SIG-M5 (cell line): ENCODE data around the gene AMZ1.
"Not testable (repeated sequence)": the region's sequence is repeated elsewhere in the genome, so short reads cannot be mapped to it uniquely, and the experiment has no call there.

Experiments
- DNase-seq: peaks from one replicate; lab custom pipeline; 2025; lab: John Stamatoyannopoulos, UW

AMZ1 gene

DNA sequence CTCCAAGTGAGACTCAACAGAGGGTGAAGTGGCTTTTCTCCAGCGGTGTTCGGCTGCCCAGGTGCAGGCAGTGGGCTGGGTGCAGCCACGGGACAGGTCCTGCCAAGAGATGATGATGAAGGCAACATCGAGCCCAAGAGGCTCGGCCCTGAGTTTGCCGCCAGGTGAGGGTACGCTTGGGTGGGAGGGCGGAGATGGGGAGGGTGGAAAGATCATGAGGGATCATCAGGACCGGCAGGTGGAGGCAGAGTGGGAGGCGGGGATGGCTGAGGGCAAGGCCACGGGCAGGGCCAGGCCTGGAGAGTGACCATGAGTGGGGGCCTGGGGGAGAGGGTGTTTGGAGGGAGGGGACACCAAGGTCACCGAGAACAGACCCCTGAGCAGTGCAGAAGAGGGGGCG lies 17.8 kb upstream of the AMZ1 start:
- no peak for DNase-seq

DNA sequence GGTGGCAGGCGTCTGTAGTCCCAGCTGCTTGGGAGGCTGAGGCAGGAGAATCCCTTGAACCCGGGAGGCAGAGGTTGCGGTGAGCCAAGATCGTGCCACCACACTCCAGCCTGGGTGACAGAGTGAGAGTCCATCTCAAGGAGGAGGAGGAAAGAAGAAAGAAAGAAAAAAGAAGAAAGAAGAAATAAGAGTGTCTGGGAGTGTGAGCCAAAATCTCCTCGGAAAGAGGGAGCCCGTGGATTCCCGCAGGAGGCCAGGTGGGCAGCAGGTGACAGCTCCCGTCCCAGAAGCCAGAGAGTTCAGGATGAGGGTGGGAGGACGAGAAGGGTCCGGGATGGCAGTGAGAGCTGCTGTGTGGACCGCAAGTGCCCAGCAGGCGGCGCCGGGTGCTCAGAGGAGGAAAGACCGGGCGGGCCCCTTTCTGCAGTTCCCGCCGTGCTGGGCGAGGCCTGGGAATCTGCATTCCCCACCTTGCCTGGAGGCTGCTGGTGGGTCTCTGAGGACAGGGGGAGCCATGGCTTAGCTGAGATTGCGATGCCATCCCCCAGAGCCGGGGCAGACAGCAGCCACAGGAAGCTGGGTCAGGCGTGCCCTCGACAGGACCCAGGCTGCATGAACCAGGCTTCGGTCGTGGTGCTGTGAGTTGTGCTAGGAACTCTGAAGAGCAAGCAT lies 17.1 kb upstream of the AMZ1 start:
- DNase-seq: no peak

DNA sequence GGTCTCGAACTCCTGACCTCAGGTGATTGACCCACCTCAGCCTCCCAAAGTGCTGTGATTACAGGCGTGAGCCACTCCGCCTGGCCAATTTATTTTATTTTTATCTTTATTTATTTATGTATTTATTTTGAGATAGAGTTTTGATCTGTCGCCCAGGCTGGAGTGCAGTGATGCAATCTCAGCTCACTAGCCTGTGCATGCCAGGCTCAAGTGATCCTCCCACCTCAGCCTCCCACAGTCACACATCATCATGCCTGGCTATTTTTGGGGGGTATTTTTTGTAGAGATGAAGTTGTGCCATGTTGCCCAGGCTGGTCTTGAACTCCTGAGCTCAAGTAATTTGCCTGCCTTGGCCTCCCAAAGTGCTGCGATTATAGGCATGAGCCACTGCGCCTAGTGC lies 14.8 kb upstream of the AMZ1 start:
- DNase-seq: not testable (repeated sequence)

DNA sequence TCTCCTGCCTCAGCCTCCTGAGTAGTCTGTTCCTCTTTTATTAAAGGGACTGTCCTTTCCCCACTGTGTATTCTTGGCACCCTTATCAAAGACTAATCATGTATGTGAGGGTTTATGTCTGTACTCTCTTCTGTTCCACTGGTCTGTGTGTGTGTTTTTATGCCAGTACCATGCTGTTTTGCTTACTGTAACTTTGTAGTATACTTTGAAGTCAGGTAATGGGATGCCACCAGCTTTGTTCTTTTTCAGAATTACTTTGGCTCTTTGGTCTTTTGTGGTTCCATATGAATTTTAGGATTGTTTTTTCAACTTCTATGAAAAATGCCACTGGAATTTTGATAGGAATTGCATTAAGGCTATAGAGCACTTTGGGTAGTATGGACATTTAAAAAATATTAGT lies 14.1 kb upstream of the AMZ1 start:
- no peak for DNase-seq

DNA sequence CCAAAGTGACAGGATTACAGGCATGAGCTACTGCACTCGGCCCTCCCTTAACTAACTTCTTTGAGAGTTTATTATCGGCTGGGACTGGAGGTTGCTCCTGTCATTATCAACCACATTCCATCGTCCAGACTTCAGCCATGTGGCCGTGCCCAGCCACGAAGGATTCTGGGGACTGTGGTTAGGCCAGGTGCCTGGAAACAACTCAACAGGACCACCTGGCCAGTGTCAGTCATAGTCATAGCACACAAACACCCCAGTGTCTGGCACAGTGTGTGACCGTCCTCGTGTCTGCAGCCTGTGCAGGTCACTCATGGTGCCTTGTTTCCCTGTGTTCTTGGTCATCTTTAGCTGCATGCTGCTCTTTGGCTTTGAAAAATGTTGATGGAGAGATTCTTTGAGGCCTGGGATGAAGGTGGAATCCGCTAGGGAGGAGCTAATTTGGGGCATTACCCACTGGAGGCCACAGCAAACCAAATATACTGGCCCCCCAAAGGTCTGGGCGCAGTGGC lies 12.7 kb upstream of the AMZ1 start:
- no peak for DNase-seq

DNA sequence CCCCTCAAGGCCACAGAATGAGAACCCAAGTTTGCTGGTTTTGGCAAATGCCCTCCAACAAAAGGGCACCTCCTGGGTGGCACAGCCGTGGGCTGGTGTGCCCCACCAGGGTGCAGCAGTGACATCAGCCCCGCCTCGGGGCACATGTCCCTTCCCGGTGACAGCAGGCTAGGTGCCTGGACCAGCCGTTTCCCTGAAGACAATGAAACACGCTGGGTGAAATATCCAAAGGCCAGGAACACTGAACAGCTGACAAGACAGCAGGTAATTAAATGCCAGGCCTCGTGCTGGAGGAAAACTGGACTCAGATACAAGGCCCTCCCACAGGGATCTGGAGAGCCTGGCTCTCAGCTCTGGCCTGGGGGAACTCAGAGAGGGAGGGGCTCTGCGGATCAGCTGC lies 11.4 kb upstream of the AMZ1 start:
- not testable (repeated sequence) for DNase-seq

DNA sequence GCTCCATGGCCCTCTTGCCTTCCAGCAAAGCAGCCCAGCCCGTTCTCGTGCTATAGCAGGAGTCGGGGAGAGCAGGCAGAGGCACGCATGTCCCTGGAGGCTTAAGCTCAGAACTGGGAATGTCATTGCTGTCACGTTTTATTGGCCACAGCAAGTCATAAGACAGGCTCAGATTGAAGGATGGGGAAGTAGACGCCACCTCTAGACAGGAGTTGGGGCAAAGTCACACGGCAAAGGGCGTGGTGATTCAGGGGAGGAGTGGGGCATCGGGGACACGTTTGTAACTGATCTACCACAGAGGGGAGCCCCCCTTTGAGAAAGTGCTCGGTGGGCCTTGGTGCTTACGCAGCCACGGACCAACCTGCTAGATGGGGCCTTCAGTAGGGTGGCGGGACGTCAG lies 9.5 kb upstream of the AMZ1 start:
- not testable (repeated sequence) for DNase-seq

DNA sequence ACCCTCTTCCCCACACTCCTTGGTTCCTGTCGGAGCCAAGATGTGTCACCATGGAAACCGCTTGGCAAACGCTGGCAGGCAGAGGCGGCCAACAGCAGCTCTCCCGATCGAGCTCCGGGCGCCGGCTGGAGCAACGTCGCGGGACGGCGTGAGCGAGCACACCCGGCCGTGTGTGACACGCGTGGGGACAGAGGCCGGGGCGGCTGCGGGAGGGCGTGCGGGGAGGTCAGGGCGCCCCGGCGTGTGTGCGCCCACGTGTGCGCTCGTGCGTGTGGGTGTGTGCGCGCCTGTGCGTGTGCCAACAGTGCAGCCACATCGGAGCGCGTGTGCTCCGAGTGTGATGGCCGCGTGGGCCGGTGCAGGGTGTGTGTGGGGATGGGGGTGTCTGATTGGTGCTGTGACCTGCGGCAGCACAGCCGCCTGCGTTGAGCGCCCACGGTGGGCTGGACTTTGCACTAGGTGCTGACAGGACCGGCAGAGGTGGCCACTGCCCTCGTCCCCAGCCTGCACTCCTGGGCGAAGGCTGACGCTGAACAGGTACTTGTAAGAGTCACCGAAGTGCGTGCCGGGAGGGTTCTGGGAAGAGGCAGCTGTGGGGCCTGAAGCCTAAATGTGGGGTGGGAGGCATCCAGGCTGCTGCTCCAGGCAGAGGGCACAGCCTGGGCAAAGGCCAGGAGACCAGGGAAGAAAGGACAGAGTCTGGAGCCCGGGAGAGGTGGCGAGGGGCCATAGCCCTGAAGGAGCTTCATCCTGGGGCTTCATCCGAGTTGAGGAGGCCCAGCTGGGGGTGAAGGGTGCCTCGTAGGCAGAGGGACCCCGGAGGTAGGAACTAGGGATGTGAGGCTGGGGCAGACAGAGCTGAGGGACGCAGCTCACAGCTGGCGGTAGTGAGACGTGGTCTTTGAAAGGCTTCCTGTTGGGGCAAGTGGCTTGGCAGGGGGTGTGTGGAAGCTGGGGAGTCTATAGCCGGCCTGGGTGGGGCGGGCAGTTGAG lies 8.6 kb upstream of the AMZ1 start:
- not testable (repeated sequence) for DNase-seq

DNA sequence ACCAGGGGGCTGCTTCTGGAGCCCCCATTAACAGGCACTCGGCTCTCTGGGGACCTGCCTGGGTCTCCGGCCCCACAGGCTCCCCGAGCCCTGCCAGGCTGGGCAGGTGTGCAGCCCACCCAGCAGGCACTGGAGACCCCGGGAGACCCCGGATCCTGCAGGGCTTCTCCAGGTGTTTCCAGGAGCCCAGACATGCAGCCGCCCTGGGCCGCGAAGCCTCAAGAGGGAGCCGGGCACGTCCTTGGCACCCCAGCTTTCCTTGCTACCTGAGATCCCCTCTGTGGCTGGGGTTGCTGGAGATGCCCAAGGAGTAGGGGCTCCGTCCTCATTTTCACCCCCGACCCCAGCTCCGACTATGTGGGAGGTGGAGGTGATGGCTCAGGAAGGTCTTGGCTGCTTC lies 7.7 kb upstream of the AMZ1 start:
- no peak for DNase-seq

DNA sequence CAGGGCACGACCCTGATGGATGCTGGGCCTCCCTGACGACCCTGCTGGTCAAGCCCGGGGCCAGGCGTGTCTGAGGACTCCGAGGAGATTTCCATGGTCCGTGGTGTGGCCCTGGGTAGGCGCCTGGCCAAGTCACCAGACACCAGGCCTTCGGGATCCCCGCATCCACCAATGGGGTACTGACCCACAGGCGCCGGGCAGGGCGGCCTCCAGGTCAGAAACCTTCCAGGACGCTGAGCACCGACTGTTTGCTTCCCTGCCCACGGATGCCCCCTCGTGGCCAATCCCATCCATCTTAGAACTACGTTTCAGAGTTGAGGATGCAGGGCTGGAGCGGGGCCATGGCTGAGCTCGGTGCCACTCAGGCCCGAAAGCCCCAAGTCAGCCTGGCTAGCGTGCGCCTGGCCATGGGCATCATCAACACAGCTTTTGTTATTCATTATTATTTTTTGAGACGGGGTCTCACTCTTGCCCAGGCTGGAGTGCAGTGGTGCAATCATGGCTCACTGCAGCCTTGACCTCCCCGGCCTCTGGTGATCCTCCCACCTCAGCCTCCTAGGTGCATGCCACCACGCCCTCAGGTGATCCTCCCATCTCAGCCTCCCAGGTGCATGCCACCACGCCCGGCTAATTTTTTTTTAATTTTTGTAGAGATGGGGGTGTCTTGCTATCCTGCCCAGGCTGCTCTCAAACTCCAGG lies 7.1 kb upstream of the AMZ1 start:
- DNase-seq: no peak

DNA sequence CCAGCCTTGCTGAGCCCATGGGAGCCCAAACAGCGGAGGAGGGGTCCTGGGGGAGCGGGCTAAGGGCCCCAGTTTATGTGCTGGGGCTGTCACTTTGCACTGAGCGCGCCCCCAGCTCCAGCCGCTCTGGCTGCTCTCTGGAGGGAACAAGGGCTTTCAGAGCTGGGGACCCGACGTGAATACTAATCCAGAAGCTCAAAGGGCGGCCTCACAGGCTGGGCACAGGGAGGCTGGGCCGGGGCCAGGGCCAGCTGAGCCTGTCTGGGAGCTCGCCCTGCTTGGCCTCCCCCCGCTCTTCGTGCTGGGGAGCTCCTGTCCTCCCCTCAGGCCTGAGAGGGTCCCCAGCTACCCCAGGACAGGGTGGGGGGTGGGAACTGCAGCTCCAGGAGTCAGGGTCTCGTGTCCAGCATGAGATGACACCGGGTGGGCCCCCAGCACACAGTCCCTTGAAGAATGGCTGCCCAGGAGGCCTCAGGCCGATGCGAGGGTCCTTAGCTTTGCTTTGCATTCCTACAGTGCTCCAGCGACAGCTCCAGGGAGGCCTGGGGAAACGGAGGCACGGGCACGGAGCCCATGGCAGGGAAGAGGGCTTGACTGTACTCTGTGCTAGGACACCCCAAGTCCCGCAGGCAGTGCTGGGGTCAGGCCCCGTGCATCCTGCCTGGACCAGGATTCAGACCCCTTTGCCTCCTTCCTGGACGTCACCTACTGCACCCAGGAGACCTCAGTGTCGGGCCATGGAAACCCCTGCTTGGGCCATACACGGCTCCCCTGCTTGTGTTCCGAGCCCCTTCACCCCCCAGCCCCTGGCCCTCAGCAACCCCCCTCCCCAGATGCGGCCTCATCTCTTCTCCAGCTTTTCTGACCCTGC lies 5.8 kb upstream of the AMZ1 start:
- DNase-seq: no peak

DNA sequence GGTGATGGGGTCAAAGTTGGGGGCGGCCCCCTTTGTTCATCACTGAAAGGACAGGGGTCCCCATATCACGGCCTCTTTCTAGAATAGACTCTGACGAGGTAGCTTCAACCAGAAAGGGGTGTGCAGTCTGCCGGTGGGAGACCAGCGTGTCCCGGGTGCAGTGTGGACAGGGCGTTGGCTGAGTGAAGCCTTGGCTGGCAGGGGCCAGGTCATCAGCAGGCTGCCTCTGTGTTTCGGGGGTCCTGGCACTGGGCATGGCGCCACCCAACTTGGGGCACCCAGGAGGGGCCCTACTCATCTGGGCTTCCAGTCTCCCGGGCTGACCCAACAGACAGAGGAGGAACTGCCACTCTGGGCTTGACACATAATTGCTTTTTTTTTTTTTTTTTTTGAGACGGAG lies 3.5 kb upstream of the AMZ1 start:
- no peak for DNase-seq

DNA sequence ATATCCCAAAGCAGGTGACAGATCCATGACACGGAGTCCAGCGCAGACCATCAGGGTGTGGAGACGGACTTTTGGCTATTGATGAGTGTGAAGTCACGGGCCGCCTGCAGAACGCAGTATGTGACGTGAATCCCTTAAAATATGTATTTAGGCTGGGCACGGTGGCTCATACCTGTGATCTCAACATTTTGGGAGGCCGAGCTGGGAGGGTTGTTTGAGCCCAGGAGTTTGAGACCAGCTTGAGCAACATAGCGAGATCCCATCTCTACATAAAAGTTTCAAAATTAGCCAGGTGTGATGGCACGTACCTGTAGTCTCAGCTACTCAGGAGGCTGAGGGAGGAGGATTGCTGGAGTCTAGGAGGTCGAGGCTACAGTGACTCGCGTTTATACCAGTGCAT lies 1.9 kb upstream of the AMZ1 start:
- DNase-seq: no peak

DNA sequence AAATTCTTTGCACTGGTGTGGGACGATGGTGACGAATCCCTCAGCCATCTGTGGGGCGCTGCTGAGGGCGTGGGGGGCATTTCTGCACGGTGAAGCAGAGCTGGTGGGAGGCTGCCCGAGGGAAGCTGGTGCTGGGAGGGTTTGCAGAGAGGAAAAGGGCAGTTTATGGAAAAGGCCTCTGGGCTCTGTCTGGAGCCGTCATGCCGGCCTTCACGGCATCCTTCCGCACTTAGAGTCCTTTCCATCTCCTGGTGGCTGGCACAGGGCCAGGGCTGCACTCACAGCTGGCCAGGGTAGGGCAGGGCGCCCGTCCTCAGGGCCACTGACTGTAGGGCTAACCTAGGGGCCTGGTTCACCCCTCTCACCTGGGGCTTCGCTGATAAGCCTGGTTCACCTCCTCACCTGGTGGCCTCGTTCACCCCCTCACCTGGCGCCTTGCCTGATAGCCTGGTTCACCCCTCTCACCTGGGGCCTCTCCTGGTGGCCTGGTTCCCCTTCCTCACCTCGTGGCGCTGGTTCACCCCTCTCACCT lies 598 bp upstream of the AMZ1 start:
- no peak for DNase-seq

DNA sequence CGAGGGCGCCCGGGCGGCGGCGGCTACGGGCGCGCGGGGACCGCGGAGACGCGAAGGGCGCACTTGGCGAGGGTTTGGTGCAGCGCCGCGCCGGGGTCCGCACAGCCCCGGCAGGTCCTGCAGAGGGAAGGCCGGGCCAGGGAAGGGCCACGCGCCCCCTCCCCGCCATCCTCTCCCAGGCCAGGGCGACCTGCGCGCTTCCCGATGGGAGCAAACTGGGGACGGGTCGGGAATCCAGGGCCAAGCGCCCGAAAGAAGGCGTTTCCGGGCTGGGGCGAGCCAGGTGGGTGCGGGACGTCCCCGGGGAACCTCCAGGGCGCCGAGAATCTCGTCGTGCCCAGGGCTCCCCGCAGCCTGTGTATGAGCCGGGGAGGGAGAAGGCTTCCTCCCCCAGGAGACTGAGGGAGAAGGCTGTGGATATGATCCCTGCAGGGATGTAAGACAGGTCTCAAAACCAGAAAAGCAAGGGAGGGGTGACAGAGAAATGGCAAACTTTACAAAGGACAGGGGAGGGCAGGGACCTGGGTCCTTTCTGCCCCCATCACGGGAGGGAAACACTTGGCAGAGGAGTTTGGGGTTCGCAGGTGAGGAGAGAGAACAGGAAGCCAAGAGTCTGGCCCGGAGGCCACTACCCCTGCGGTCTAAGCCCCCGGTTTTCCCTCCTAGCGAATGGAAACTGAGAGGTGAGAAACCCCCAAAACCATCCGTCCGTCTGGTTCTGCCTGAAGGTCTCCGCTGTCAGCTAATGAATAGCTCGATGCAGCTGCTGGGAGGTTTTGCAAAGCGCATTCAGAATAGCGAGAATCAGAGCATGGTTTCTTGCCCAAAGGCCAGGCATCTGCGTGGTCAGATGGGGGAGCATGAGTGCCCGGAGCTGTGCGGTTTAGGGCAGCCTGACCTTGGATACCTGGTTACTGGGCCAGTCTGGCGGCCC lies 674 bp downstream of the AMZ1 start:
- DNase-seq: no peak

DNA sequence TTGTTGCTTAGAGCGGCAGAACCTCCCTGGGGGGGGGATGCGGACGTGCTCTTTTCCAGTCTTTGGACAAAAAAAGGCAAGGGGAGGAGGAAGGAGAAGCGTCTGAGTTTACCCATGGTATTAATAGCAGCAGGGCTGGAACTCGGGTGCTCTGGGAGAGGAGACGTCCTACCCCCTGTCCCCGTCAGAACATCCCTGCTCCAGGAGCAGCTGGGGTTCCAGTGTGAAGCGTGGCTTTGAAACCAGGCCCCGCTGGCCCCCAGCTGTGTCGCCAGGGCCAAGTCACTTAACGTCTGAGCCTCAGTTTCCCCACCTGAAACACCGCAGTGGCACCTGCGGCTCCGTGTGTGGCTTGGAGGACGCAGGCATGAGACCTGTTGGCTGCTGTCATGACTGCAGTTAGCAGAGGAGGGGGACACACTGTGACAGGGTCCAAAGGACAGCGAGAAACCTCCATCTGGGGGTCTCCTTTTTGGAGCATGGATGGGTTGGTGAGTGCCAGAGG lies 1.4 kb downstream of the AMZ1 start:
- DNase-seq: no peak

DNA sequence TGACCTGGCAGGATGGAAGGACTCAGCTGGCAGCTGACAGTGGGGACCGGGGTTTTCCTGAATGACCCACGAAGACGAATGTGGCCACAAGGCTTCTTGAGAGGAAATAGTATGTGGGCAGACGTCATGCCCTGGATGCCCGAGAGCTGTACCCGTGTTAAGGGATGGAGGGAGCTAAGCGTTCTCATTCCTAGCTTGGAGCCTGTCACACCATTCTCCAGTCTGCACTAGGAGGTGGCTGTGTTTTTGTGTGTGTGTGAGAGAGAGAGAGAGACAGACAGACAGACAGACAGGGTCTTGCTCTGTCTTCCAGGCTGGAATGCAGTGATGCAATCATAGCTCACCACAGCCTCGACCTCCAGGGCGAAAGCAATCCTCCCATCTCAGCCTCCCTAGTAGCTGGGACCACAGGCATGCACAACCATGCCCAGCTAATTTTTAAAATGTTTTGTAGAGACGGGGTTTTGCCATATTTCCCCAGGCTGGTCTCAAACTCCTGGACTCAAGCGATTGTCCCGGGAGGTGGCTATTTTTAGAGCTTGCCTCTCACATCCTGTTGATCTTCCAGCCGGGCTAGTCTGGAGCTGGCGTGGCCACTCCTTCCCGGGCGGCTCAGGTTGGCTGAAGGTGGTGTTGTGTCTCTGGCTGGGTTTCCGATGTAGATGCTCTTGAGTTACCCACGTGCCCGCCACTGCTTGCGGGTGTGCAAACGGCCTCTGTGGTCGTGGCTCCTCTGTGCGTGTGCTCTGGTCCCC lies 2.1 kb downstream of the AMZ1 start:
- no peak for DNase-seq

DNA sequence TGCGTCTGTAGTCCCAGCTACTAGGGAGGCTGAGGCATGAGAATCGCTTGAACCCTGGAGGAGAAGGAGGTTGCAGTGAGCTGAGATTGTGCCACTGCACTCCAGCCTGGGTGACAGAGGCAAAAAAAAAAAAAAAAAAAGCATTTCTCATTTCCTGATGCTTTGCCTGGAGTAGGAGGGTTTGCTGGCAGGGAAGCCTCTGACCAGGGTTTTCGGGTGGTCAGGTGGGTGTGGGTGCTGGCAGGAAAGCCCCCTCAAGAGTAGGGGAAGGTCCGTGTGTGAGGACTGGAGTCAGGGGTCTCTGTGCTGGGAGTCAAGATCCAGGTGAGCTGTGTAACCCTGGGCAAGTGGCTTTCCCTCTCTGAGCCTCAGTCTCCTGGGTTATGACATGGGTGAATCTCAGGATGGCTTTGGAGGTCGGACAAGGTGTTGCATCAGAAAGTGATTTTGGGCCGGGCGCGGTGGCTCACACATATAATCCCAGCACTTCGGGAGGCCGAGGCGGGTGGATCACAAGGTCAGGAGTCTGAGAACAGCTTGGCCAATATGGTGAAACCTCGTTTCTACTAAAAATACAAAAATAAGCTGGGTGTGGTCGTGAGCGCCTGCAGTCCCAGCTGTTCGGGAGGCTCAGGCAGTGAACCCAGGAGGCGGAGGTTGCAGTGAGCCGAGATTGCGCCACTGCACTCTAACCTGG lies 3.2 kb downstream of the AMZ1 start:
- DNase-seq: no peak
